ENCODE measurements around the gene RBM24. TPM values are rescaled to one million over a fixed set of nuclear protein-coding genes. Genes with fewer than 3 reads are reported as not detected.

The RBM24 gene
- total and polyA plus RNA-seq, 2 of the 13 experiments (the other 11 are each of a cell fraction or from before 2014, with no cell fraction given): 1.5 to 14.2 TPM

- TF ChIP-seq LBX2 (CRISPR knock-in tag; IDR thresholded peaks at IDR 0.05; ENCODE audit: borderline replicate concordance) (peak; percentile 86; the same call in 1 of the 2 replicates), KLF16 (CRISPR knock-in tag; IDR thresholded peaks at IDR 0.05) (peak in 1 of 2 experiments; percentile 98; a peak in 2 of 4 replicates), LRRFIP1 (CRISPR knock-in tag; conservative IDR thresholded peaks at IDR 0.05) (no peak), ZEB1 (IDR thresholded peaks at IDR 0.05; ENCODE audit: insufficient replicate concordance, low read depth) (no peak), AHR (CRISPR knock-in tag; IDR thresholded peaks at IDR 0.05) (peak; percentile 94; the same call in 1 of the 2 replicates), ISL2 (CRISPR knock-in tag; IDR thresholded peaks at IDR 0.05) (peak; percentile 87), ZBTB1 (CRISPR knock-in tag; IDR thresholded peaks at IDR 0.05; ENCODE audit: borderline replicate concordance) (no peak), KAT8 (CRISPR knock-in tag; IDR thresholded peaks at IDR 0.05) (peak; percentile 86), ZMAT5 (CRISPR knock-in tag; IDR thresholded peaks at IDR 0.05; ENCODE audit: borderline replicate concordance, low read depth) (no peak), IRF9 (CRISPR knock-in tag; IDR thresholded peaks at IDR 0.05; ENCODE audit: borderline replicate concordance) (peak; percentile 95), GATA4 (IDR thresholded peaks at IDR 0.05; ENCODE audit: borderline replicate concordance, low read depth) (peak; percentile 67; the same call in 1 of the 2 replicates), RFXAP (CRISPR knock-in tag; IDR thresholded peaks at IDR 0.05; ENCODE audit: borderline replicate concordance) (0 out of 2 replicates have a peak, but pooled peaks have one; percentile 83), ZXDC (CRISPR knock-in tag; IDR thresholded peaks at IDR 0.05) (peak; percentile 42; the same call in 1 of the 2 replicates), ZIK1 (CRISPR knock-in tag; IDR thresholded peaks at IDR 0.05; ENCODE audit: borderline replicate concordance, low read depth) (peak; percentile 68; the same call in 1 of the 2 replicates), ZNF850 (CRISPR knock-in tag; conservative IDR thresholded peaks at IDR 0.05) (no peak), KAT2B (IDR thresholded peaks at IDR 0.05; ENCODE audit: borderline replicate concordance, low read depth, low read length) (no peak), ZFP36 (IDR thresholded peaks at IDR 0.05; ENCODE audit: borderline replicate concordance, low read depth, low read length, partially characterized antibody) (no peak), SP5 (CRISPR knock-in tag; IDR thresholded peaks at IDR 0.05; ENCODE audit: borderline replicate concordance, low read depth) (no peak), POGZ (CRISPR knock-in tag; IDR thresholded peaks at IDR 0.05) (peak; percentile 68; the same call in 1 of the 2 replicates)
These were observed 30.6 kb downstream of the RBM24 start (continued) for GRCh38 chr6:17311595-17312311.

Data from HepG2 (cell line).